ENCODE results near the gene MYO9A.

GRCh38 chr15:71821547-71822129, 296.3 kb downstream of the MYO9A start:
- TF ChIP-seq ZFX (IDR thresholded peaks at IDR 0.05; ENCODE audit: borderline replicate concordance) (no peak), CTCF (IDR thresholded peaks at IDR 0.05) (no peak)

All from 22Rv1 (cell line).